NCI-H146 (cell line): ENCODE results near the gene PTCH1.

Experiments
- DNase-seq: peaks from one replicate; lab custom pipeline; 2025; lab: John Stamatoyannopoulos, UW

PTCH1 gene

GRCh38 chr9:95399261-95399660 is 117.5 kb downstream of the PTCH1 start:
- no peak for DNase-seq
